ENCODE results near the gene FAM76A.

DNA sequence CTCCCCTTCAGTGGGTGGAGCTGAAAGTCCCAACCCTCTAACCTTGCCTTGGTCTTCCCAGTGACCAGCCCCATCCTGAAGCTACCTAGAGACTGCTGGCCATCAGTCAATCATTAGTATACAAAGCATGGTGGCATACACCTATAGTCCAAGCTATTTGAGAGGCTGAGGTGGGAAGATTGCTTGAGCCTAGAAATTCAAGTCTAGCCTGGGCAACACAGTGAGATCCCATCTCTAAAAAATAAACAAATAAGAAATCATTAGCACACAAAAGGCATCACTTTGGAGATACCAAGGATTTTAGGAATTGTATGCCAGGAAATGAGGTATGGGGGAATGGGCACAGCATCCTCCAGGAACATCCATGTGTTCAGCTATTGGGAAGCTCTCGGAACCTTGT, 49.4 kb upstream of the FAM76A start:
- TF ChIP-seq SP1 (CRISPR knock-in tag; IDR thresholded peaks at IDR 0.05) (no peak), CTCF (IDR thresholded peaks at IDR 0.05 in 2 of 3, conservative IDR thresholded peaks at IDR 0.05 in 1 of 3; ENCODE audit: insufficient read depth in 2 of 3, low read depth in 1 of 3, low read length in 3 of 3) (no peak)
- TF ChIP-seq, protein P1, sequence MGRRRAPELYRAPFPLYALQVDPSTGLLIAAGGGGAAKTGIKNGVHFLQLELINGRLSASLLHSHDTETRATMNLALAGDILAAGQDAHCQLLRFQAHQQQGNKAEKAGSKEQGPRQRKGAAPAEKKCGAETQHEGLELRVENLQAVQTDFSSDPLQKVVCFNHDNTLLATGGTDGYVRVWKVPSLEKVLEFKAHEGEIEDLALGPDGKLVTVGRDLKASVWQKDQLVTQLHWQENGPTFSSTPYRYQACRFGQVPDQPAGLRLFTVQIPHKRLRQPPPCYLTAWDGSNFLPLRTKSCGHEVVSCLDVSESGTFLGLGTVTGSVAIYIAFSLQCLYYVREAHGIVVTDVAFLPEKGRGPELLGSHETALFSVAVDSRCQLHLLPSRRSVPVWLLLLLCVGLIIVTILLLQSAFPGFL (CRISPR knock-in tag; IDR thresholded peaks at IDR 0.05), result no peak

All from K562 (cell line).